ENCODE results near the gene TJP1. TPM values are rescaled to one million over a fixed set of nuclear protein-coding genes. Genes with fewer than 3 reads are reported as not detected.

Gene TJP1
- polyA plus RNA-seq, 1 donor (not counting 4 experiments of a cell fraction or from before 2014, with no cell fraction given), result 54.7 TPM

- dilution Hi-C loops (cut with MboI; ENCODE audit: extremely low pct_ligation_motif_present, low sequenced_read_pairs), result no loop called here
- Histone ChIP-seq H4K20me1 (ENCODE audit: control insufficient read depth, extremely low read depth, insufficient read depth, low read length) (peaks cover 3% of the 10 kb centered on the region), H3K9me3 (ENCODE audit: control insufficient read depth, low read depth, low read length) (no peaks in the 10 kb centered on the region), H3K9me1 (ENCODE audit: control insufficient read depth, extremely low read depth, insufficient read depth, low read length) (no peaks in the 10 kb centered on the region), H3K9ac (ENCODE audit: control insufficient read depth, extremely low read depth, insufficient read depth, low read length) (peak overlapping the region; percentile 88), H3K79me2 (ENCODE audit: control insufficient read depth, insufficient read depth, low read length) (peaks cover 37% of the 10 kb centered on the region), H3K4me3 (ENCODE audit: control insufficient read depth in 2 of 3, extremely low read depth in 1 of 3, insufficient read depth in 2 of 3, low read depth in 1 of 3, low read length in 3 of 3) (peak overlapping the region; percentile 64 to 90 (median 75)), H3K27ac (ENCODE audit: control insufficient read depth, insufficient read depth, low read length) (peak overlapping the region; percentile 78), H2AFZ (ENCODE audit: control insufficient read depth, low read length) (peak overlapping the region; percentile 93), H3K4me2 (ENCODE audit: control insufficient read depth, extremely low read depth, insufficient read depth, low read depth, low read length) (peak overlapping the region; percentile 92), H3K27me3 (ENCODE audit: control insufficient read depth, extremely low read depth, insufficient read depth, low read length) (no peaks in the 10 kb centered on the region), H3K4me1 (ENCODE audit: control insufficient read depth, extremely low read depth, insufficient read depth, low read length) (peaks cover 33% of the 10 kb centered on the region), H3K36me3 (ENCODE audit: control insufficient read depth in 2 of 2, extremely low read depth in 1 of 2, insufficient read depth in 2 of 2, low read length in 2 of 2) (no peaks in the 10 kb centered on the region)
- no peak for DNase-seq (ENCODE audit: low read depth, low spot score)
- TF ChIP-seq, protein P1, sequence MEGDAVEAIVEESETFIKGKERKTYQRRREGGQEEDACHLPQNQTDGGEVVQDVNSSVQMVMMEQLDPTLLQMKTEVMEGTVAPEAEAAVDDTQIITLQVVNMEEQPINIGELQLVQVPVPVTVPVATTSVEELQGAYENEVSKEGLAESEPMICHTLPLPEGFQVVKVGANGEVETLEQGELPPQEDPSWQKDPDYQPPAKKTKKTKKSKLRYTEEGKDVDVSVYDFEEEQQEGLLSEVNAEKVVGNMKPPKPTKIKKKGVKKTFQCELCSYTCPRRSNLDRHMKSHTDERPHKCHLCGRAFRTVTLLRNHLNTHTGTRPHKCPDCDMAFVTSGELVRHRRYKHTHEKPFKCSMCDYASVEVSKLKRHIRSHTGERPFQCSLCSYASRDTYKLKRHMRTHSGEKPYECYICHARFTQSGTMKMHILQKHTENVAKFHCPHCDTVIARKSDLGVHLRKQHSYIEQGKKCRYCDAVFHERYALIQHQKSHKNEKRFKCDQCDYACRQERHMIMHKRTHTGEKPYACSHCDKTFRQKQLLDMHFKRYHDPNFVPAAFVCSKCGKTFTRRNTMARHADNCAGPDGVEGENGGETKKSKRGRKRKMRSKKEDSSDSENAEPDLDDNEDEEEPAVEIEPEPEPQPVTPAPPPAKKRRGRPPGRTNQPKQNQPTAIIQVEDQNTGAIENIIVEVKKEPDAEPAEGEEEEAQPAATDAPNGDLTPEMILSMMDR (optimal IDR thresholded peaks at IDR 0.05 in 1 of 3, IDR thresholded peaks at IDR 0.05 in 1 of 3, conservative IDR thresholded peaks at IDR 0.05 in 1 of 3; ENCODE audit: extremely low read depth in 1 of 3, insufficient read depth in 2 of 3, low read length in 3 of 3), result no peak
- FAIRE-seq, result peak; percentile 87
Measured at GRCh38 chr15:29822684-29823459, 604 bp upstream of the TJP1 start.

DNA sequence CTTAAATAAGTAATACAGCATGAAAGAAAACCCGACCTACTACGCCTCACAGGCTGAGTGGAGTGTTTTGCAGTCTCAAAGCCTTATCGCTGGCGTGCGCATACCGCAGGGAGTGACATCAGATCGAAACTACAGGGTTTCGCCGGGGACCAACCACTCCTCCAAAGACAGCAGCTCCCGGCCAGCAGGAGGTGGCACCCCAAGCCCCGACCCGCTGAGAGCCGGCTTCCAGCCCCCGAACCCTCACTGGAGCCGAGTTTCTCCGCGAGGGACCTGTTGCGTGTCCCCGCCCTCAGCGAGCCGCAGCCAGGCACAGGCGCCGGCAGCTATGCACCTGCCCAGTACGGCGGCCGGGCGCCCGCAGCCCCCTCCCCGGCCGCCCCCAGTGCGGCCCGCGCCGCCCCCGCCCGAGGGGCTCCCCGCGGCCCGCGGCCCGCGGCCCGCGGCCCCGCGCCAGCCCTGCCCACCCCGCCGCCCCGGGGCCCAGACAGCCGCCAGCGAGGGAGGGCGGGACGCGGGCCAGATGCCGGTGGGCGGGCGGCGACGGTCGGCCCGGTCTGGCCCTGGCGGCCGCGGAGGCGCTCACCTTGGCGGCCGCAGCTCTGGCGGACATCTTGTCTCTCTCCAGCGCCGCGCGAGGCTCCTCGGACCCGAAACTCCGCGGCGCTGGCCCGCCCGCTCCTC lies 710 bp downstream of the TJP1 start:
- no peaks in the 10 kb centered on the region for H3K9me3 ChIP-seq (ENCODE audit: control insufficient read depth, low read depth, low read length)
- peak overlapping the region; percentile 94 for H3K27ac ChIP-seq (ENCODE audit: control insufficient read depth, insufficient read depth, low read length)
- peak overlapping the region; percentile 64 to 92 (median 89) for H3K4me3 ChIP-seq (ENCODE audit: control insufficient read depth in 2 of 3, extremely low read depth in 1 of 3, insufficient read depth in 2 of 3, low read depth in 1 of 3, low read length in 3 of 3)
- H3K9me1 ChIP-seq (ENCODE audit: control insufficient read depth, extremely low read depth, insufficient read depth, low read length), result no peaks in the 10 kb centered on the region
- TF ChIP-seq, protein P1 (optimal IDR thresholded peaks at IDR 0.05 in 1 of 3, IDR thresholded peaks at IDR 0.05 in 1 of 3, conservative IDR thresholded peaks at IDR 0.05 in 1 of 3; ENCODE audit: extremely low read depth in 1 of 3, insufficient read depth in 2 of 3, low read length in 3 of 3), result peak in 2 of 3 experiments; percentile 29 to 50
- no peak for TF ChIP-seq EZH2 (IDR thresholded peaks at IDR 0.05; ENCODE audit: low read length)
- peak overlapping the region; percentile 94 for H3K4me2 ChIP-seq (ENCODE audit: control insufficient read depth, extremely low read depth, insufficient read depth, low read depth, low read length)
- H3K36me3 ChIP-seq (ENCODE audit: control insufficient read depth in 2 of 2, extremely low read depth in 1 of 2, insufficient read depth in 2 of 2, low read length in 2 of 2), result no peaks in the 10 kb centered on the region
- H3K9ac ChIP-seq (ENCODE audit: control insufficient read depth, extremely low read depth, insufficient read depth, low read length), result peak overlapping the region; percentile 88
- peaks cover 49% of the 10 kb centered on the region for H3K79me2 ChIP-seq (ENCODE audit: control insufficient read depth, insufficient read depth, low read length)
- H4K20me1 ChIP-seq (ENCODE audit: control insufficient read depth, extremely low read depth, insufficient read depth, low read length), result peaks cover 3% of the 10 kb centered on the region
- H3K27me3 ChIP-seq (ENCODE audit: control insufficient read depth, extremely low read depth, insufficient read depth, low read length), result no peaks in the 10 kb centered on the region
- DNase-seq (ENCODE audit: low read depth, low spot score) (no peak), FAIRE-seq (peak; percentile 41)
- no peak overlapping the region for H2AFZ ChIP-seq (ENCODE audit: control insufficient read depth, low read length)
- peaks cover 33% of the 10 kb centered on the region for H3K4me1 ChIP-seq (ENCODE audit: control insufficient read depth, extremely low read depth, insufficient read depth, low read length)
- dilution Hi-C loops (cut with MboI; ENCODE audit: extremely low pct_ligation_motif_present, low sequenced_read_pairs), result no loop called here
